ENCODE results near the gene AHCYL2. TPM values are rescaled to one million over a fixed set of nuclear protein-coding genes. Genes with fewer than 3 reads are reported as not detected.

AHCYL2 gene
- total RNA-seq, 1 experiment from 2014 or later, result 17.0 TPM

- no peak for ATAC-seq
- no peaks in the 10 kb centered on the region for H4K20me1 ChIP-seq (ENCODE audit: insufficient read depth)
- no peak overlapping the region for H3K4me3 ChIP-seq (replicated peaks in 1 of 2; ENCODE audit: low read depth in 1 of 2, low read length in 2 of 2)
- no peak overlapping the region for H3K9ac ChIP-seq (ENCODE audit: low read length)
- H3K36me3 ChIP-seq (ENCODE audit: control insufficient read depth in 1 of 2, insufficient read depth in 2 of 2, low read length in 2 of 2), result no peaks in the 10 kb centered on the region
- H2AFZ ChIP-seq (ENCODE audit: low read depth, low read length, poor library complexity, severe bottlenecking), result no peak overlapping the region
- no peaks in the 10 kb centered on the region for H3K9me2 ChIP-seq (ENCODE audit: insufficient read depth)
- POLR2A ChIA-PET, result no interaction called here
- intact Hi-C loops (cut with micrococcal nuclease), result no loop called here
- no peak for TF ChIP-seq EZH2 (IDR thresholded peaks at IDR 0.05)
- no peak for TF ChIP-seq ATF3 (IDR thresholded peaks at IDR 0.05)
- no peak for TF ChIP-seq YY1 (IDR thresholded peaks at IDR 0.05; ENCODE audit: extremely low read depth, insufficient replicate concordance, low read depth, low read length)
- peaks cover 0 to 12% of the 10 kb centered on the region in 2 experiments; a peak in 1 of 4 replicates for H3K4me1 ChIP-seq (ENCODE audit: control insufficient read depth in 1 of 2, insufficient read depth in 2 of 2, low read length in 2 of 2)
- BruUV-seq (replicated peaks), result no TSS peak
- H3K79me2 ChIP-seq (ENCODE audit: insufficient read depth, low read length), result no peaks in the 10 kb centered on the region
- H3K4me2 ChIP-seq (ENCODE audit: low read length), result no peak overlapping the region
- H3K27me3 ChIP-seq (ENCODE audit: insufficient read depth, low read length), result no peaks in the 10 kb centered on the region
- no peaks in the 10 kb centered on the region for H3K9me3 ChIP-seq (ENCODE audit: control insufficient read depth in 1 of 2, insufficient read depth in 1 of 2, low read depth in 1 of 2, low read length in 2 of 2)
- RAD21 ChIA-PET (ENCODE audit: low non-redundant PET in 1 of 2, low total read pairs in 2 of 2, uncharacterized antibody in 2 of 2, unreplicated experiment in 2 of 2), result no interaction called here
- no peak overlapping the region for H3K27ac ChIP-seq (ENCODE audit: low read depth, low read length)
- no peak for DNase-seq (ENCODE audit: low read depth, low spot score)
- CTCF ChIA-PET, result no interaction called here
Measured at GRCh38 chr7:129263168-129263567, 38.3 kb downstream of the AHCYL2 start.

GRCh38 chr7:129264534-129264933, 39.7 kb downstream of the AHCYL2 start:
- peaks cover 0 to 12% of the 10 kb centered on the region in 2 experiments; a peak in 1 of 4 replicates for H3K4me1 ChIP-seq (ENCODE audit: control insufficient read depth in 1 of 2, insufficient read depth in 2 of 2, low read length in 2 of 2)
- no peaks in the 10 kb centered on the region for H3K9me3 ChIP-seq (ENCODE audit: control insufficient read depth in 1 of 2, insufficient read depth in 1 of 2, low read depth in 1 of 2, low read length in 2 of 2)
- intact Hi-C loops (cut with micrococcal nuclease), result no loop called here
- ChIA-PET RAD21 (ENCODE audit: low non-redundant PET in 1 of 2, low total read pairs in 2 of 2, uncharacterized antibody in 2 of 2, unreplicated experiment in 2 of 2) (no interaction called here), POLR2A (no interaction called here), CTCF (no interaction called here)
- ATAC-seq (no peak), DNase-seq (ENCODE audit: low read depth, low spot score) (no peak)
- BruUV-seq (replicated peaks), result no TSS peak
- no peak overlapping the region for H2AFZ ChIP-seq (ENCODE audit: low read depth, low read length, poor library complexity, severe bottlenecking)
- no peak overlapping the region for H3K27ac ChIP-seq (ENCODE audit: low read depth, low read length)
- no peaks in the 10 kb centered on the region for H3K27me3 ChIP-seq (ENCODE audit: insufficient read depth, low read length)
- no peaks in the 10 kb centered on the region for H3K9me2 ChIP-seq (ENCODE audit: insufficient read depth)
- H3K79me2 ChIP-seq (ENCODE audit: insufficient read depth, low read length), result no peaks in the 10 kb centered on the region
- no peak overlapping the region for H3K9ac ChIP-seq (ENCODE audit: low read length)
- no peak for TF ChIP-seq CBX3 (IDR thresholded peaks at IDR 0.05; ENCODE audit: low read depth)
- TF ChIP-seq CTCF (IDR thresholded peaks at IDR 0.05 in 2 of 3, conservative IDR thresholded peaks at IDR 0.05 in 1 of 3; ENCODE audit: borderline replicate concordance in 1 of 3, insufficient read depth in 1 of 3, low read depth in 2 of 3, low read length in 2 of 3), result no peak
- no peak for TF ChIP-seq YY1 (IDR thresholded peaks at IDR 0.05; ENCODE audit: extremely low read depth, insufficient replicate concordance, low read depth, low read length)
- no peak for TF ChIP-seq ELF1 (IDR thresholded peaks at IDR 0.05; ENCODE audit: borderline replicate concordance, low read depth)
- no peak for TF ChIP-seq RAD21 (IDR thresholded peaks at IDR 0.05; ENCODE audit: low read depth)
- TF ChIP-seq CEBPB (IDR thresholded peaks at IDR 0.05; ENCODE audit: low read depth), result no peak
- no peak for TF ChIP-seq FOSL1 (IDR thresholded peaks at IDR 0.05; ENCODE audit: low read depth)
- TF ChIP-seq POLR2A (IDR thresholded peaks at IDR 0.05; ENCODE audit: borderline replicate concordance, extremely low read depth, insufficient read depth, insufficient read length), result no peak
- TF ChIP-seq SIN3A (IDR thresholded peaks at IDR 0.05; ENCODE audit: low read depth), result no peak
- no peak for TF ChIP-seq EZH2 (IDR thresholded peaks at IDR 0.05)
- no peak for TF ChIP-seq REST (IDR thresholded peaks at IDR 0.05; ENCODE audit: low read depth)
- no peaks in the 10 kb centered on the region for H4K20me1 ChIP-seq (ENCODE audit: insufficient read depth)
- H3K4me3 ChIP-seq (replicated peaks in 1 of 2; ENCODE audit: low read depth in 1 of 2, low read length in 2 of 2), result no peak overlapping the region
- no peaks in the 10 kb centered on the region for H3K36me3 ChIP-seq (ENCODE audit: control insufficient read depth in 1 of 2, insufficient read depth in 2 of 2, low read length in 2 of 2)
- no peak overlapping the region for H3K4me2 ChIP-seq (ENCODE audit: low read length)

Data from HCT116 (cell line).